GM23248 (cell line): ENCODE data around the gene DLD. TPM values are rescaled to one million over a fixed set of nuclear protein-coding genes. Genes with fewer than 3 reads are reported as not detected.

ENCODE experiments used
- DNase-seq: peaks from one replicate; pipeline ENCODE4 v3.0.0-alpha.2; 2015
- H2AFZ ChIP-seq: fragments of 200-600 bp; sonication (generic); 2 replicates; pipeline ENCODE4 v1.6.1; 2016; ENCODE audit warnings: antibody characterized with exemption
- H3F3A ChIP-seq: fragments of 200-600 bp; sonication (generic); 2 replicates; pipeline ENCODE4 v1.6.1; 2016; ENCODE audit warnings: mild to moderate bottlenecking, antibody characterized with exemption, mixed run types; ENCODE audit not compliant: insufficient read depth
- H3K27ac ChIP-seq: fragments of 200-600 bp; sonication (generic); 2 replicates; pipeline ENCODE4 v1.5.1; 2016; ENCODE audit warnings: mild to moderate bottlenecking
- H3K27me3 ChIP-seq: fragments of 200-600 bp; sonication (generic); replicated peaks from 2 replicates; pipeline ENCODE4 v1.6.1; 2016; ENCODE audit warnings: mild to moderate bottlenecking; ENCODE audit not compliant: insufficient read depth
- H3K36me3 ChIP-seq: fragments of 200-600 bp; sonication (generic); 2 replicates; pipeline ENCODE4 v1.6.1; 2016; ENCODE audit warnings: low read depth, mild to moderate bottlenecking
- H3K4me1 ChIP-seq: fragments of 200-600 bp; sonication (generic); 2 replicates; pipeline ENCODE4 v1.6.1; 2016; ENCODE audit warnings: mild to moderate bottlenecking; ENCODE audit not compliant: insufficient read depth
- H3K4me2 ChIP-seq: fragments of 200-600 bp; sonication (generic); one replicate; pipeline ENCODE4 v1.6.1; 2016; ENCODE audit warnings: mild to moderate bottlenecking; ENCODE audit not compliant: unreplicated experiment
- H3K4me3 ChIP-seq: fragments of 200-600 bp; sonication (generic); 2 replicates; pipeline ENCODE4 v1.5.1; 2016; ENCODE audit warnings: mild to moderate bottlenecking
- H3K79me2 ChIP-seq: fragments of 200-600 bp; sonication (generic); 2 replicates; pipeline ENCODE4 v1.6.1; 2016; ENCODE audit warnings: mild to moderate bottlenecking; ENCODE audit not compliant: insufficient read depth
- H3K9ac ChIP-seq: fragments of 200-600 bp; sonication (generic); 2 replicates; pipeline ENCODE4 v1.6.1; 2016; ENCODE audit warnings: mild to moderate bottlenecking
- H3K9me2 ChIP-seq: fragments of 200-600 bp; sonication (generic); 2 replicates; pipeline ENCODE4 v1.6.1; 2016; ENCODE audit warnings: mixed run types, mild to moderate bottlenecking, moderate library complexity; ENCODE audit not compliant: insufficient read depth
- H3K9me3 ChIP-seq: fragments of 200-600 bp; sonication (generic); one replicate; pipeline ENCODE4 v1.6.1; 2017; ENCODE audit warnings: low read depth
- H4K20me1 ChIP-seq: fragments of 200-600 bp; sonication (generic); 2 replicates; pipeline ENCODE4 v1.6.0; 2016; ENCODE audit not compliant: insufficient read depth
- EZH2 ChIP-seq: fragments of 200-600 bp; sonication (generic); IDR thresholded peaks from 2 replicates; pipeline ENCODE4 v1.6.1; 2018; ENCODE audit warnings: antibody characterized with exemption, mild to moderate bottlenecking; ENCODE audit not compliant: insufficient read depth, poor library complexity, severe bottlenecking
- EZH2phosphoT487 ChIP-seq: fragments of 200-600 bp; sonication (generic); IDR thresholded peaks from 2 replicates; pipeline ENCODE4 v1.6.1; 2018; ENCODE audit warnings: antibody characterized with exemption, moderate library complexity, mild to moderate bottlenecking, low read depth; ENCODE audit not compliant: insufficient read depth
- WGBS, 2 experiments: methylation state at CpG; one replicate each; pipeline ENCODE4 v1.1.6; 2015 to 2017; ENCODE audit warnings: low lambda C conversion rate in 2 of 2, low coverage in 1 of 2; ENCODE audit errors: missing lambda C conversion rate in 2 of 2; 5-methylcytosine and 5-hydroxymethylcytosine counted together
- in situ Hi-C: fragments of 300-500 bp; cut with MboI; formaldehyde crosslinking; loops from 2 replicates; pipeline ENCODE4 v1.15.0; 2020
- polyA plus RNA-seq: library from polyadenylated mRNA; unstranded; fragments of >200 nt; fragmentation: Nextera tagmentation; extraction: Ambion mirVana; gene quantifications from 2 replicates; pipeline ENCODE4 v1.2.1, GENCODE V29; 2016
- total RNA-seq: library from RNA; depleted of rRNA; stranded (reverse); fragments of >200 nt; shearing (Covaris generic); gene quantifications from 2 replicates; pipeline ENCODE4 v1.2.3, GENCODE V29; 2014; rRNA removed

The DLD gene
- total and polyA plus RNA-seq, 2 experiments from 2014 or later, result 80.1 to 97.1 TPM

DNA sequence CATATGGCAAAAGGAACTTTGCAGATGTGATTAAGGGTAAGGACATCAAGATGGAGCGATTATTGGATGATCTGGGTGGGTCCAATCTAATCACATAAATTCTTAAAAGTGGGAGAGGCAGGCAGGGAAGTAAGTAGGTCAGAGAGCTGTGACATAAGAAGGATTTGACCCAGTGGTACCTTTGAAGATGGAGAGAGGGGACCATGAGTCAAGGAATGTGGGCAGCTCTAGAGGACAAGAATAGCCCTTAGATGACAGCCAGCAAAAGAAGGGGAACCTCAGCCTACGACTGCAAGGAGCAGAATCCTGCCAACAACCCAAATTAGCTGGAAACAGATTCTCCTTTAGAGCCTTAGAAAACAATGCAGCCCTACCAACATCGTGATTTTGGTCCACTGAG lies 77.5 kb downstream of the DLD start:
- Histone ChIP-seq H3F3A (peaks cover 55% of the 10 kb centered on the region), H3K4me1 (peaks cover 38% of the 10 kb centered on the region), H3K4me2 (no peak overlapping the region), H3K36me3 (peaks cover 27% of the 10 kb centered on the region), H2AFZ (no peak overlapping the region), H3K27ac (no peak overlapping the region), H4K20me1 (no peaks in the 10 kb centered on the region), H3K79me2 (peaks cover 11% of the 10 kb centered on the region), H3K9me3 (no peaks in the 10 kb centered on the region), H3K4me3 (no peak overlapping the region), H3K9me2 (no peaks in the 10 kb centered on the region), H3K9ac (no peak overlapping the region), H3K27me3 (no peaks in the 10 kb centered on the region)
- in situ Hi-C loops, result no loop called here
- no peak for DNase-seq
- 86 to 95% methylated on average over 3 of the region's 3 CpGs for WGBS, 2 experiments
- TF ChIP-seq EZH2phosphoT487, result no peak
- no peak for TF ChIP-seq EZH2

DNA sequence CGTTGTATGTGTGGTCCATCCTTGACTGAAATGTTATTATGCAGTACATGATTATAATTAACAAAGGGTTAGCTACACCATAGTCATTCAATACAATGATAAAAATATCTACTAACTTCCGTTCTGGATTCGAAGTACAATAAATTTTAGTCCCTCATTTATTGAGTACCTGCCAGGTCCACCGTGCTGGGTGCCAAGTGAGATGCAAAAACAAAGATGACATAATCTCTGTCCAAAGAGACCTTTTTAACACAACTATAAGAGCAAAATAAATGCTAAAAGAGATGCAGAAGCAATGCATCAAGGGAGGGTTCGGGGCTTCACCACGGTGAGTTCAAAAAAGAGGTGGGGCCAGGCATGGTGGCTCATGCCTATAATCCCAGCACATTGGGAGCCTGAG lies 78.9 kb downstream of the DLD start:
- TF ChIP-seq EZH2phosphoT487 (no peak), EZH2 (no peak)
- no peak overlapping the region for H3K9ac ChIP-seq
- H3K36me3 ChIP-seq, result peaks cover 26% of the 10 kb centered on the region
- no peak overlapping the region for H3K27ac ChIP-seq
- no peak overlapping the region for H3K4me3 ChIP-seq
- H2AFZ ChIP-seq, result no peak overlapping the region
- peaks cover 65% of the 10 kb centered on the region for H3F3A ChIP-seq
- 56 to 61% methylated on average over 6 of the region's 6 CpGs for WGBS, 2 experiments
- H3K79me2 ChIP-seq, result peaks cover 11% of the 10 kb centered on the region
- H3K27me3 ChIP-seq, result no peaks in the 10 kb centered on the region
- no peaks in the 10 kb centered on the region for H4K20me1 ChIP-seq
- DNase-seq, result no peak
- no peaks in the 10 kb centered on the region for H3K9me3 ChIP-seq
- no peaks in the 10 kb centered on the region for H3K9me2 ChIP-seq
- peaks cover 38% of the 10 kb centered on the region for H3K4me1 ChIP-seq
- no peak overlapping the region for H3K4me2 ChIP-seq
- in situ Hi-C loops, result no loop called here

Other genes with a start within 250 kb of the DLD start
- 0.25 and 0.43 TPM in 2 replicates for gene SLC26A4, start 230.4 kb upstream of the DLD start, total RNA-seq
- gene SLC26A4, start 230.4 kb upstream of the DLD start, polyA plus RNA-seq, result 0.10 and 0.24 TPM in 2 replicates
- 11.9 and 47.2 TPM in 2 replicates for gene CBLL1, start 147.0 kb upstream of the DLD start, total RNA-seq
- gene CBLL1, start 147.0 kb upstream of the DLD start, polyA plus RNA-seq, result 35.5 and 38.2 TPM in 2 replicates
- not detected in 2 replicates for gene SLC26A3, start 88.0 kb upstream of the DLD start, total RNA-seq
- gene SLC26A3, start 88.0 kb upstream of the DLD start, polyA plus RNA-seq, result not detected in 2 replicates
- 135 and 166 TPM in 2 replicates for gene LAMB1, start 112.0 kb downstream of the DLD start, total RNA-seq
- 107 and 108 TPM in 2 replicates for gene LAMB1, start 112.0 kb downstream of the DLD start, polyA plus RNA-seq
- not detected in 2 replicates for gene LAMB4, start 239.2 kb downstream of the DLD start, total RNA-seq
- 0.08 and 0.16 TPM in 2 replicates for gene LAMB4, start 239.2 kb downstream of the DLD start, polyA plus RNA-seq